Measurements from ENCODE around the gene TYMP. TPM values are rescaled to one million over a fixed set of nuclear protein-coding genes. Genes with fewer than 3 reads are reported as not detected.

Gene TYMP
- total RNA-seq, 6 experiments from 2014 or later: 30.6 to 223 (median 88.2) TPM

DNA sequence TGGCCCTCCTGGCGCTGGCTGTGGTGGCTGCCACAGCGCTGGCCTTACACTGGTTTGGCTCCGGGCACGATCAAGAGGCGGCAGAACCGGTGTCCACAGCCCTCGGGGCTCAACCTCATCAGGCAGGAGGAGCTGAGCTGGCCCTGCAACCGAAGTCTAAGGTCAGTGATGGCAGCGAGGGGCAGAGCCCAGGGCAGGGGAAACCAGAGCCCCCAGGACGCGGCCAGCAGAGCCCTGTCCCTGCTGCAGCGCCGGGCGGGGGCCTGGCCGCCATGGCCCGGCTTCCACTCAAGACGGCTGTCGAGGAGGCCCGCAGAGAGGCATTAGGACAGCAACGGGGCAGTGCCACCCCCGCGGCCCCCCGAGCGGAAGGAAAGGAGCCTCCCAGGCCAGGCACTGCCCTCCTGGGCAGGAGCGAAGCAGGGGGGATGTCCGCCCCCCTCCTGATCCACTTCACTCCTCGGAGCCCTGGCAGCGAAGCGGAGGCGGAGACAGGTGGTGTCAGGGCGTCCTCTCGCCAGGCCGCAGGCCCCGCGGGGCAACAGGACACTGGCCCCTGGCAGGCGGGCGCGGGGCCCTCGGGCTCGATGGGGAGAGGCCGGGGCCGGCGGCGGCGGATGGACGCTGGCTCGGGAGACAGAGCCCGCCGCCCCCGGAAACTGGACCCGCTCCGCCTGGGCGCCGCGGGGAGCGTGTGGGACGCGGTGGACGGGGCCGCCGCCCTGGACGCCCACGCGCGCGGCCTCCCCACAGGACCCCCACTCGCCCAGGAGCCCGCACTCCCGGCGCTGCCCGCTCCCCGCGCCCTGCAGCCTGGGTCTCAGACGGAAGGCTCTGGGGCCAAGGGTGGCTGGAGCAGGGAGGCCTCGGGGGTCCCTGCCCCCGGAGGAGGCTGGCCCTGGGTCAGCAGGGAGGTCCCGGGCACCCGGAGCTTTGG, 16.8 kb upstream of the TYMP start:
- intact Hi-C loops (cut with DNase I): no loop called here
- TF ChIP-seq POLR2A (IDR thresholded peaks at IDR 0.05) (no peak), CTCF (IDR thresholded peaks at IDR 0.05) (no peak)
- no CpG with 5 or more reads among the region's 78 CpGs for WGBS (ENCODE audit: insufficient coverage, low coverage, low lambda C conversion rate, missing lambda C conversion rate)
- no peak overlapping the region for H3K4me3 ChIP-seq
- peaks cover 0 to 8% (median 0%) of the 10 kb centered on the region in 4 donors for H3K4me1 ChIP-seq
- no peaks in the 10 kb centered on the region for H3K9me3 ChIP-seq
- H3K36me3 ChIP-seq: no peaks in the 10 kb centered on the region
- ATAC-seq: no peak
- peak in 1 of 3 donors; percentile 57 for DNase-seq
- H3K27ac ChIP-seq: no peak overlapping the region
- no peaks in the 10 kb centered on the region for H3K27me3 ChIP-seq

GRCh38 chr22:50545522-50546325, 15.9 kb upstream of the TYMP start, which contains the start of gene KLHDC7B:
KLHDC7B (plus strand) TSS chr22:50545899; CDS start chr22:50546244, 345 bp downstream.
- H3K4me1 ChIP-seq: peaks cover 0 to 8% (median 0%) of the 10 kb centered on the region in 4 donors
- no peaks in the 10 kb centered on the region for H3K9me3 ChIP-seq
- H3K4me3 ChIP-seq: no peak within 1 kb of the TSS
- ATAC-seq (no peak), DNase-seq (peak in 1 of 3 donors; percentile 44)
- TF ChIP-seq POLR2A (IDR thresholded peaks at IDR 0.05) (no peak), CTCF (IDR thresholded peaks at IDR 0.05) (no peak)
- no peaks in the 10 kb centered on the region for H3K27me3 ChIP-seq
- WGBS (ENCODE audit: insufficient coverage, low coverage, low lambda C conversion rate, missing lambda C conversion rate): 70% methylated on average over 6 of the region's 10 CpGs
- no peaks in the 10 kb centered on the region for H3K36me3 ChIP-seq
- H3K27ac ChIP-seq: peak within 1 kb of the TSS in 1 of 3 donors; percentile 96
- intact Hi-C loops (cut with DNase I): no loop called here

DNA sequence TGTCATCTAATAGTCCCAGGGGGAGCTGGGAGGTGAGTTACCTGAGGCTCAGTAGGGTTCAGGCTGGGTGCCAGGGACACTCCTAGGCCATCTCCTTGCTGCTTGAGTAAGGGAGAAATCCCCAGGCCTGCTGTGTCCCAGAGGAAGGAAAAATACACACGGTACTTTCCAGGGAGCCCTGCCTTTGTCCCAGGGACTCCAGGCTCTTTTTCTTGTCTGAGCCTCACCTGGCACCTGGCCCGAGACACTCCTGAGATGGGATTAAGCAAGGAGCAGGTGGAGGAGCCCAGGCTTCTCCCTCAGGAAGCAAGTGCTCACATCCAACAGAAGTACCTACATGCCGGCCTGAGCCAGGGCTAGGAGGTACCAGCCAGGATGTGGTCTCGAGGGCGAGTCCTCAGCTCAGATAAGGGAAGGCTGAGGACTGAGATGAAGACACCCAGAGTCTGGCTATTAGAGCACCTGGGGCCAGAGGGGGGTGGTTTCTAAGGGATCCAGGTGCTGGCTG, 15.0 kb upstream of the TYMP start:
- Histone ChIP-seq H3K27ac (peak overlapping the region in 2 of 3 donors; percentile 66 to 96), H3K4me1 (peaks cover 0 to 14% (median 4%) of the 10 kb centered on the region in 4 donors), H3K27me3 (no peaks in the 10 kb centered on the region), H3K36me3 (no peaks in the 10 kb centered on the region), H3K9me3 (no peaks in the 10 kb centered on the region), H3K4me3 (no peak overlapping the region)
- WGBS (ENCODE audit: insufficient coverage, low coverage, low lambda C conversion rate, missing lambda C conversion rate): 68% methylated on average over 5 of the region's 5 CpGs
- intact Hi-C loops (cut with DNase I): no loop called here
- no peak for TF ChIP-seq POLR2A (IDR thresholded peaks at IDR 0.05)
- no peak for TF ChIP-seq CTCF (IDR thresholded peaks at IDR 0.05)
- DNase-seq: peak in 1 of 3 donors; percentile 57
- ATAC-seq: peak in 1 of 4 donors; percentile 4

GRCh38 chr22:50544078-50544745, 14.4 kb upstream of the TYMP start:
- Histone ChIP-seq H3K36me3 (no peaks in the 10 kb centered on the region), H3K27ac (peak overlapping the region; percentile 27 to 96 (median 66)), H3K4me1 (peaks cover 0 to 17% (median 5%) of the 10 kb centered on the region in 4 donors), H3K27me3 (no peaks in the 10 kb centered on the region), H3K9me3 (no peaks in the 10 kb centered on the region), H3K4me3 (peak overlapping the region; percentile 18 to 36 (median 21))
- DNase-seq (peak; percentile 86 to 89 (median 89)), ATAC-seq (peak; percentile 68 to 75 (median 72))
- 7% methylated on average over 16 of the region's 52 CpGs for WGBS (ENCODE audit: insufficient coverage, low coverage, low lambda C conversion rate, missing lambda C conversion rate)
- intact Hi-C loops (cut with DNase I): no loop called here
- TF ChIP-seq POLR2A (IDR thresholded peaks at IDR 0.05): peak; percentile 54
- peak; percentile 48 to 65 (median 55) for TF ChIP-seq CTCF (IDR thresholded peaks at IDR 0.05)
